Measurements from ENCODE around the gene TLE2.

GRCh38 chr19:3029065-3029923 is at the start of gene TLE2:
- TF ChIP-seq, protein P1, sequence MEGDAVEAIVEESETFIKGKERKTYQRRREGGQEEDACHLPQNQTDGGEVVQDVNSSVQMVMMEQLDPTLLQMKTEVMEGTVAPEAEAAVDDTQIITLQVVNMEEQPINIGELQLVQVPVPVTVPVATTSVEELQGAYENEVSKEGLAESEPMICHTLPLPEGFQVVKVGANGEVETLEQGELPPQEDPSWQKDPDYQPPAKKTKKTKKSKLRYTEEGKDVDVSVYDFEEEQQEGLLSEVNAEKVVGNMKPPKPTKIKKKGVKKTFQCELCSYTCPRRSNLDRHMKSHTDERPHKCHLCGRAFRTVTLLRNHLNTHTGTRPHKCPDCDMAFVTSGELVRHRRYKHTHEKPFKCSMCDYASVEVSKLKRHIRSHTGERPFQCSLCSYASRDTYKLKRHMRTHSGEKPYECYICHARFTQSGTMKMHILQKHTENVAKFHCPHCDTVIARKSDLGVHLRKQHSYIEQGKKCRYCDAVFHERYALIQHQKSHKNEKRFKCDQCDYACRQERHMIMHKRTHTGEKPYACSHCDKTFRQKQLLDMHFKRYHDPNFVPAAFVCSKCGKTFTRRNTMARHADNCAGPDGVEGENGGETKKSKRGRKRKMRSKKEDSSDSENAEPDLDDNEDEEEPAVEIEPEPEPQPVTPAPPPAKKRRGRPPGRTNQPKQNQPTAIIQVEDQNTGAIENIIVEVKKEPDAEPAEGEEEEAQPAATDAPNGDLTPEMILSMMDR (IDR thresholded peaks at IDR 0.05): no peak
- TF ChIP-seq POLR2A (IDR thresholded peaks at IDR 0.05): no peak
- TF ChIP-seq POLR2AphosphoS5 (IDR thresholded peaks at IDR 0.05): no peak

Data from transverse colon (tissue), 4 donors.